Stomach (tissue), 9 donors: ENCODE data around the gene ORC5. TPM values are rescaled to one million over a fixed set of nuclear protein-coding genes. Genes with fewer than 3 reads are reported as not detected.

Experiments used
- DNase-seq, 2 donors: peaks; one replicate each; pipeline versions ENCODE4 v3.0.0 to v3.0.0-alpha.2; 2013 to 2019
- H3K27ac ChIP-seq, 5 donors: fragments of 200-600 bp in 4 of 5; sonication (generic) in 4 of 5; one replicate each; pipeline ENCODE4 v1.5.1; 2013 to 2019; ENCODE audit warnings: mild to moderate bottlenecking in 1 of 5, moderate library complexity in 1 of 5
- H3K27me3 ChIP-seq, 3 donors: fragments of 200-600 bp; sonication (generic); one replicate each; pipeline ENCODE4 v1.5.1; 2017 to 2019; ENCODE audit warnings: mixed run types in 1 of 3
- H3K36me3 ChIP-seq, 4 donors: fragments of 200-600 bp; sonication (generic); 1 replicate in 3 of 4; 2 replicates in 1 of 4; pipeline ENCODE4 v1.5.1; 2016 to 2019
- H3K4me1 ChIP-seq, 4 donors: fragments of 200-600 bp; sonication (generic); one replicate each; pipeline ENCODE4 v1.5.1; 2016 to 2019
- H3K4me3 ChIP-seq, 4 donors: fragments of 200-600 bp; sonication (generic) in 3 of 4; one replicate each; pipeline ENCODE4 v1.5.1; 2016 to 2019; ENCODE audit warnings: mild to moderate bottlenecking in 1 of 4
- H3K9me3 ChIP-seq, 4 donors: fragments of 200-600 bp; sonication (generic); one replicate each; pipeline ENCODE4 v1.5.1; 2016 to 2019
- EP300 ChIP-seq: sonication (generic); formaldehyde crosslinking; IDR thresholded peaks from one replicate; pipeline ENCODE4 v1.6.1; 2017; ENCODE audit warnings: antibody characterized with exemption
- POLR2A ChIP-seq, 4 donors: fragments of 450-650 bp; IDR thresholded peaks; one replicate each; pipeline ENCODE4 v1.6.1; 2016; ENCODE audit warnings: antibody characterized with exemption in 4 of 4, control low read depth in 2 of 4, mild to moderate bottlenecking in 1 of 4, moderate library complexity in 1 of 4
- POLR2AphosphoS5 ChIP-seq, 3 donors: sonication (generic); formaldehyde crosslinking; IDR thresholded peaks; one replicate each; pipeline ENCODE4 v1.6.1; 2016; ENCODE audit warnings: antibody characterized with exemption in 3 of 3
- WGBS, 5 donors: extraction: QIAGEN DNeasy Blood & Tissue Kit in 3 of 5; methylation state at CpG; one replicate each; pipeline versions ENCODE4 v1.1.5 to v1.1.7; 2013 to 2018; 5-methylcytosine and 5-hydroxymethylcytosine counted together
- intact Hi-C: fragments of 100-400 bp; cut with DNase I; formaldehyde crosslinking; loops from one replicate; pipeline ENCODE4 v1.15.1; 2023; ENCODE audit warnings: low total_unique reads
- polyA plus RNA-seq, 3 donors: library from polyadenylated mRNA; stranded (reverse); fragments of 200-250 nt; gene quantifications; one replicate each; pipeline ENCODE4 v1.2.3, GENCODE V29; 2013
- total RNA-seq, 5 donors: library from RNA; depleted of rRNA; stranded (reverse); fragments of >200 nt; gene quantifications; one replicate each; pipeline versions ENCODE4 v1.1.0 to v1.2.3, GENCODE V29; 2014 to 2016
- TF ChIP-seq, protein P1 (sequence below), 7 experiments: fragments of 450-650 bp in 4 of 7; fragments of 200-600 bp in 3 of 7; sonication (generic) in 3 of 7; IDR thresholded peaks; one replicate each; pipeline ENCODE4 v1.5.1; 2016 to 2019; ENCODE audit warnings: antibody characterized with exemption in 7 of 7, control low read depth in 2 of 7, mild to moderate bottlenecking in 1 of 7
- donor health status: healthy with polysubstance abuse.
- donor health status: Bipolar disorder and iron deficiency.
- donor health status: healthy.

The ORC5 gene
- total and polyA plus RNA-seq, 8 donors: 2.3 to 29.9 (median 11.2) TPM

DNA sequence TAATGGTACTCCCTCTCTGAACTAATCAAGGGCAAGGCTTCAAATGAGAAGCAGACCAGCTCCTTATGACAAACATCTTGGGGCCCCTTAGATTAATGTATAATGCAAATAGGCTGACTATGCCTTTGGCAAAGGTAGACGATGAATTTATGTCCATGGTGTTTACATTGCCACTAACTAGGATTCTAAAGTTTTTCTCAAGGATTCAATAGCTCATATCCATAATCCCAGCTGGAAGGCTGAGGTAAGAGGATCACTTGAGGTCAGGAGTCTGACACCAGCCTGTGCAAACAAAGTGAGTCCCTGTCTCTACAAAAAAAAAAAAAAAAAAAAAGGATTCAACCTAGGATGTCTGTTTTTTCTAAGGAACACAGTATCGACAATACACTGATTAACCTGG, 96.5 kb downstream of the ORC5 start:
- intact Hi-C loops: no loop called here
- no peak for DNase-seq
- no peak overlapping the region for H3K27ac ChIP-seq
- 45 to 55% (median 53%) methylated on average over 2 of the region's 2 CpGs for WGBS, 5 donors
- no peaks in the 10 kb centered on the region for H3K9me3 ChIP-seq
- no peaks in the 10 kb centered on the region for H3K4me1 ChIP-seq
- TF ChIP-seq, protein P1, sequence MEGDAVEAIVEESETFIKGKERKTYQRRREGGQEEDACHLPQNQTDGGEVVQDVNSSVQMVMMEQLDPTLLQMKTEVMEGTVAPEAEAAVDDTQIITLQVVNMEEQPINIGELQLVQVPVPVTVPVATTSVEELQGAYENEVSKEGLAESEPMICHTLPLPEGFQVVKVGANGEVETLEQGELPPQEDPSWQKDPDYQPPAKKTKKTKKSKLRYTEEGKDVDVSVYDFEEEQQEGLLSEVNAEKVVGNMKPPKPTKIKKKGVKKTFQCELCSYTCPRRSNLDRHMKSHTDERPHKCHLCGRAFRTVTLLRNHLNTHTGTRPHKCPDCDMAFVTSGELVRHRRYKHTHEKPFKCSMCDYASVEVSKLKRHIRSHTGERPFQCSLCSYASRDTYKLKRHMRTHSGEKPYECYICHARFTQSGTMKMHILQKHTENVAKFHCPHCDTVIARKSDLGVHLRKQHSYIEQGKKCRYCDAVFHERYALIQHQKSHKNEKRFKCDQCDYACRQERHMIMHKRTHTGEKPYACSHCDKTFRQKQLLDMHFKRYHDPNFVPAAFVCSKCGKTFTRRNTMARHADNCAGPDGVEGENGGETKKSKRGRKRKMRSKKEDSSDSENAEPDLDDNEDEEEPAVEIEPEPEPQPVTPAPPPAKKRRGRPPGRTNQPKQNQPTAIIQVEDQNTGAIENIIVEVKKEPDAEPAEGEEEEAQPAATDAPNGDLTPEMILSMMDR (IDR thresholded peaks at IDR 0.05): no peak
- TF ChIP-seq POLR2A (IDR thresholded peaks at IDR 0.05) (no peak), POLR2AphosphoS5 (IDR thresholded peaks at IDR 0.05) (no peak), EP300 (no peak)
- no peaks in the 10 kb centered on the region for H3K36me3 ChIP-seq
- H3K27me3 ChIP-seq: no peaks in the 10 kb centered on the region
- H3K4me3 ChIP-seq: no peak overlapping the region

DNA sequence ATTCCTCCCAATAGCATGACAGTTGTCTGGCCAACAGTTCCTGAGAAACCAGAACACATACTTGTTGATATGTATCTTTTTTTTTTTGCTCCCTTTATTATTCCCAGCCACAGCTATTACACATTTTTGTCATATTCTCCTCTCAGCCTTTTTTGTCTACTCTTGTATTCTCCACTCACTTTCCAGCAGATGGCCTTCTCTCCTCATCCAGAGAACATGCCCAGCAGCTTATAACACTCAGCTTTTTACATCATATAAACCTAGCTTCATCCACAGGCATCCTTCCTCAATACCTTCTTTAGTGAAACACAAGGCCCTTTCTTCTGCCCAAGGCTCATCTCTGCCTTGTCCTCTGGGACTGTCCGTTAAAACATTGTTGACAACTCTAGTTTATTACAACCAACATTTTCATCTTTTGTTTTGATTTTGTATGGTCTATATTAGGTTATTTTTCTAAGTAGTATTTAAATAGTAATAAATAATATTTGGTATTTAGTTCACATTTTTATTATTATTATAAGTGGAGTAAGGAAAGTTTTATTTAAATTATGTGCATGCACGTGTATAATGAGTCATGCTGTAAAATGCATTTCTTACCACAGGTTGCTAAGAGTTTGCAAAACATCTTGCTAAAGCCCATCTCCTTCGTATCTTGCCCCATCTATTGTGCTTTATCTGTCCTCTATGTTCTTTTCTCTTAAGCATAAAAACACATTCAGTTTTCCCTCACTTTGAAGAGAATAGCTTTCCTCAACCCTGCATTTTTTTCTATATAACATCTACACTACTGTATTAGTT, 101.5 kb downstream of the ORC5 start:
- no peaks in the 10 kb centered on the region for H3K27me3 ChIP-seq
- DNase-seq: no peak
- intact Hi-C loops: no loop called here
- no peak overlapping the region for H3K4me3 ChIP-seq
- WGBS, 5 donors: 75 to 82% (median 79%) methylated on average over 3 of the region's 3 CpGs
- no peaks in the 10 kb centered on the region for H3K36me3 ChIP-seq
- no peaks in the 10 kb centered on the region for H3K9me3 ChIP-seq
- H3K4me1 ChIP-seq: no peaks in the 10 kb centered on the region
- TF ChIP-seq POLR2AphosphoS5 (IDR thresholded peaks at IDR 0.05) (no peak), EP300 (no peak), POLR2A (IDR thresholded peaks at IDR 0.05) (no peak)
- TF ChIP-seq, protein P1 (IDR thresholded peaks at IDR 0.05): no peak
- H3K27ac ChIP-seq: no peak overlapping the region

DNA sequence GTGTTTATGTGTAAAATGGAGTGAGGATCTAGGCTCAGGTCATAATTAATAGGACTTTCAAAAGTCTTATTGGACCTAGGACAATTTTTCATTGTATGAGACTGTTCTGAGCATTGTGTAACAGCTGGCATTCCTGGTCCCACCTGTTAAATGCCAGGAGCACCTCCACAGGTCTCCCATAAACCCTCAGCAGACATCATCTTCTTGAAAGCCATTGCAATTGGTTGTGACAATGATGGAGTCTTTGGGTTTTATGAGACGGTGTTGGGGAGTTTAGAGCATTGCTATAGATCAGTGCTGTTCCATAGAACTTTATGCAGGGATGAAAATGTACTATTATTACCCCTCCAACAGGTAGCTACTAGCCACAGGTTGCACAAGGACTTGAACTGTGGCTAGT, 108.9 kb downstream of the ORC5 start:
- DNase-seq: no peak
- Histone ChIP-seq H3K9me3 (no peaks in the 10 kb centered on the region), H3K4me3 (no peak overlapping the region), H3K27me3 (no peaks in the 10 kb centered on the region), H3K27ac (no peak overlapping the region), H3K36me3 (no peaks in the 10 kb centered on the region), H3K4me1 (no peaks in the 10 kb centered on the region)
- intact Hi-C loops: no loop called here
- WGBS, 5 donors: 76 to 92% (median 81%) methylated on average over 1 of the region's 1 CpG
- TF ChIP-seq EP300: no peak
- TF ChIP-seq POLR2AphosphoS5 (IDR thresholded peaks at IDR 0.05): no peak
- TF ChIP-seq, protein P1 (IDR thresholded peaks at IDR 0.05): no peak
- no peak for TF ChIP-seq POLR2A (IDR thresholded peaks at IDR 0.05)

DNA sequence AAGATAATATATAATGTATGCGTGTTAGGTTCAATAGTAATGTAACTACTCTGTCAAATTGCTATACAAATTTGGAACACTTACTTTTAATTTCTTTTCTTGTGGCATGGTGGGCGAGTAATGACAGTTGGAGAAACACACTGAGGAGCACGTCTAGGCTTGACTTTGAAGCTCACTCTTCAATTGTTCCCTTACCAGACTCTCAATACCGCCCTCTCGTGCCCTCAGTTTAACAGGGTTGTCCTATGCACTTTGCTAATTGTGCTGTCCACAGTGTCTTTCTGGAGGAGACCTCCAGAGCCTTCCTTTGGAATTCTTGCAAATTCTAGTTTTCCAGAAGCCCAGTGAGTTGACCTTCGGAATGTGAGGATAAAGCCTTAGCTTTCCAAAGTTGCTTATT, 111.1 kb downstream of the ORC5 start:
- no peak overlapping the region for H3K27ac ChIP-seq
- no peak for TF ChIP-seq POLR2A (IDR thresholded peaks at IDR 0.05)
- no peak for TF ChIP-seq POLR2AphosphoS5 (IDR thresholded peaks at IDR 0.05)
- TF ChIP-seq, protein P1 (IDR thresholded peaks at IDR 0.05): no peak
- TF ChIP-seq EP300: no peak
- no peak overlapping the region for H3K4me3 ChIP-seq
- H3K9me3 ChIP-seq: no peaks in the 10 kb centered on the region
- intact Hi-C loops: no loop called here
- no peaks in the 10 kb centered on the region for H3K36me3 ChIP-seq
- no peak for DNase-seq
- no peaks in the 10 kb centered on the region for H3K27me3 ChIP-seq
- no peaks in the 10 kb centered on the region for H3K4me1 ChIP-seq
- WGBS, 5 donors: 68 to 82% (median 76%) methylated on average over 6 of the region's 6 CpGs
